ENCODE data around the gene SPAG16.

Gene SPAG16

GRCh38 chr2:213562539-213563180, 278.4 kb downstream of the SPAG16 start:
- Histone ChIP-seq H3K9me3 (ENCODE audit: low read depth, low read length) (no peaks in the 10 kb centered on the region; the same call in 1 of the 2 replicates), H3K9ac (ENCODE audit: insufficient read length) (no peak overlapping the region), H3K27ac (no peak overlapping the region), H3K36me3 (ENCODE audit: insufficient read depth, low read length) (no peaks in the 10 kb centered on the region), H3K4me3 (no peak overlapping the region)
- DNase-seq (ENCODE audit: low read depth, low spot score), result no peak
- TF ChIP-seq EZH2 (IDR thresholded peaks at IDR 0.05) (no peak), POLR2AphosphoS5 (IDR thresholded peaks at IDR 0.05; ENCODE audit: borderline replicate concordance, low read depth, low read length) (no peak), FOXP2 (optimal IDR thresholded peaks at IDR 0.05; ENCODE audit: control extremely low read depth, extremely low read length, insufficient read depth) (no peak)

GRCh38 chr2:213566846-213567245, 282.6 kb downstream of the SPAG16 start:
- Histone ChIP-seq H3K4me3 (no peak overlapping the region), H3K36me3 (ENCODE audit: insufficient read depth, low read length) (no peaks in the 10 kb centered on the region), H3K9me3 (ENCODE audit: low read depth, low read length) (no peaks in the 10 kb centered on the region; the same call in 1 of the 2 replicates), H3K27ac (no peak overlapping the region), H3K9ac (ENCODE audit: insufficient read length) (no peak overlapping the region)
- no peak for TF ChIP-seq POLR2AphosphoS5 (IDR thresholded peaks at IDR 0.05; ENCODE audit: borderline replicate concordance, low read depth, low read length)
- no peak for TF ChIP-seq EZH2 (IDR thresholded peaks at IDR 0.05)
- no peak for TF ChIP-seq FOXP2 (optimal IDR thresholded peaks at IDR 0.05; ENCODE audit: control extremely low read depth, extremely low read length, insufficient read depth)
- no peak for DNase-seq (ENCODE audit: low read depth, low spot score)

GRCh38 chr2:213609570-213610170, 325.4 kb downstream of the SPAG16 start:
- Histone ChIP-seq H3K4me3 (no peak overlapping the region), H3K36me3 (ENCODE audit: insufficient read depth, low read length) (no peaks in the 10 kb centered on the region), H3K27ac (no peak overlapping the region), H3K9me3 (ENCODE audit: low read depth, low read length) (no peaks in the 10 kb centered on the region), H3K9ac (ENCODE audit: insufficient read length) (no peak overlapping the region)
- TF ChIP-seq FOXP2 (optimal IDR thresholded peaks at IDR 0.05; ENCODE audit: control extremely low read depth, extremely low read length, insufficient read depth), result no peak
- TF ChIP-seq EZH2 (IDR thresholded peaks at IDR 0.05), result no peak
- TF ChIP-seq POLR2AphosphoS5 (IDR thresholded peaks at IDR 0.05; ENCODE audit: borderline replicate concordance, low read depth, low read length), result no peak
- no peak for DNase-seq (ENCODE audit: low read depth, low spot score)

GRCh38 chr2:213627054-213627710, 342.9 kb downstream of the SPAG16 start:
- H3K4me3 ChIP-seq, result no peak overlapping the region
- H3K9me3 ChIP-seq (ENCODE audit: low read depth, low read length), result no peaks in the 10 kb centered on the region
- H3K27ac ChIP-seq, result no peak overlapping the region
- no peak overlapping the region for H3K9ac ChIP-seq (ENCODE audit: insufficient read length)
- no peak for TF ChIP-seq FOXP2 (optimal IDR thresholded peaks at IDR 0.05; ENCODE audit: control extremely low read depth, extremely low read length, insufficient read depth)
- no peak for TF ChIP-seq EZH2 (IDR thresholded peaks at IDR 0.05)
- TF ChIP-seq POLR2AphosphoS5 (IDR thresholded peaks at IDR 0.05; ENCODE audit: borderline replicate concordance, low read depth, low read length), result no peak
- no peak for DNase-seq (ENCODE audit: low read depth, low spot score)
- H3K36me3 ChIP-seq (ENCODE audit: insufficient read depth, low read length), result no peaks in the 10 kb centered on the region

DNA sequence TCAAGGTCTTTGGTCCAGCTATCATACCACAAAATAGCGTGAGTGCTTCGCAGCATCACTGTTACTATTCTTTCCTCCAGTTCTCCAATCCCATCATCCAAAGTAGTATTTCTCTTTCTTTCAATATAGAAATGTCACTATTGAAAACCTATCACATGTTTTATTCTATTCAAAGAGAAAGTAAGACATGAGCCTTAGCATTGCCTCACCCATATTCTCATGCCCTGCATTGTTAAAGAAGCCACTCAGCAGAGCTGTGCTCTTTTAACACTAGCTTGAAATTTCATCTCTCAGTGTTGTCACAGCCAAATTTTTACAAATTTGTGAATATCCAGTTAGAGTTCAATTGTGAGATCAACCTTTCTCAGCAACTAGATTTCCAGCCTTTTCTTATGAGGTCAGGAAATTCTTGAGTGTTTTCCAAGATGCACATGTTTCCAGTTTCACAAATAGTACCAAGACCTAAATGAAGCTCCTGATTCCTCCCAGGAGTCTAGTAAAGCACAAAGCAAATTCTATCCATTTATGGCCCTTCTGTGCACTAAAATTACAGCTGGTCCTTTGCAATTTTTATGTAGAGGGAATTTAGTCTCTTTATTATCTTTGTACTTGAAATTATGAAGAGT, 343.7 kb downstream of the SPAG16 start:
- Histone ChIP-seq H3K4me3 (no peak overlapping the region), H3K27ac (no peak overlapping the region), H3K36me3 (ENCODE audit: insufficient read depth, low read length) (no peaks in the 10 kb centered on the region), H3K9ac (ENCODE audit: insufficient read length) (no peak overlapping the region), H3K9me3 (ENCODE audit: low read depth, low read length) (no peaks in the 10 kb centered on the region)
- no peak for DNase-seq (ENCODE audit: low read depth, low spot score)
- TF ChIP-seq POLR2AphosphoS5 (IDR thresholded peaks at IDR 0.05; ENCODE audit: borderline replicate concordance, low read depth, low read length) (no peak), EZH2 (IDR thresholded peaks at IDR 0.05) (no peak), FOXP2 (optimal IDR thresholded peaks at IDR 0.05; ENCODE audit: control extremely low read depth, extremely low read length, insufficient read depth) (no peak)

- Histone ChIP-seq H3K4me3 (no peak overlapping the region), H3K36me3 (ENCODE audit: insufficient read depth, low read length) (no peaks in the 10 kb centered on the region), H3K9ac (ENCODE audit: insufficient read length) (no peak overlapping the region), H3K9me3 (ENCODE audit: low read depth, low read length) (no peaks in the 10 kb centered on the region), H3K27ac (no peak overlapping the region)
- DNase-seq (ENCODE audit: low read depth, low spot score), result no peak
- TF ChIP-seq EZH2 (IDR thresholded peaks at IDR 0.05), result no peak
- TF ChIP-seq POLR2AphosphoS5 (IDR thresholded peaks at IDR 0.05; ENCODE audit: borderline replicate concordance, low read depth, low read length), result no peak
- no peak for TF ChIP-seq FOXP2 (optimal IDR thresholded peaks at IDR 0.05; ENCODE audit: control extremely low read depth, extremely low read length, insufficient read depth)
Measured at GRCh38 chr2:213640738-213641425, 356.6 kb downstream of the SPAG16 start.

DNA sequence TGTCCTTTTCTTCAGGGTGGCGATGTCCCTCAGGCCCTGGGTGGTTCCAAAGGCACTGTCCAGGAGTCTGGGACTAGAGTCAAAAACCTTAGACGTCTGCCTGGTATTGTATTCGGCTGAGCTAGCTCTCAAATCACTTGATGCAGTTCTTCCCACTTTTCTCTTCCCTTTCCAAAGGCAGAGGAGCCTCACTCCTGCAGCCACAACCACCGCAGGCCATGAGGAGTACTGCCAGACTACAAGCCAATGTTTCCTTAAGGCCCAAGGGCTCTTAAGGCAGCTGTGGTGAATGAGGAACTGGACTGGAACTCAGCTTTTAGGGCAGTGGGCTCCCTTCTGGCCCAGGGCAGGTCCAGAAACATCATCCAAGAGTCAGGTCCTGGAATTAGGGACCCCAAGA, 360.7 kb downstream of the SPAG16 start:
- Histone ChIP-seq H3K27ac (no peak overlapping the region), H3K9me3 (ENCODE audit: low read depth, low read length) (no peaks in the 10 kb centered on the region), H3K9ac (ENCODE audit: insufficient read length) (no peak overlapping the region), H3K4me3 (no peak overlapping the region), H3K36me3 (ENCODE audit: insufficient read depth, low read length) (no peaks in the 10 kb centered on the region)
- no peak for TF ChIP-seq EZH2 (IDR thresholded peaks at IDR 0.05)
- no peak for TF ChIP-seq FOXP2 (optimal IDR thresholded peaks at IDR 0.05; ENCODE audit: control extremely low read depth, extremely low read length, insufficient read depth)
- no peak for TF ChIP-seq POLR2AphosphoS5 (IDR thresholded peaks at IDR 0.05; ENCODE audit: borderline replicate concordance, low read depth, low read length)
- no peak for DNase-seq (ENCODE audit: low read depth, low spot score)

DNA sequence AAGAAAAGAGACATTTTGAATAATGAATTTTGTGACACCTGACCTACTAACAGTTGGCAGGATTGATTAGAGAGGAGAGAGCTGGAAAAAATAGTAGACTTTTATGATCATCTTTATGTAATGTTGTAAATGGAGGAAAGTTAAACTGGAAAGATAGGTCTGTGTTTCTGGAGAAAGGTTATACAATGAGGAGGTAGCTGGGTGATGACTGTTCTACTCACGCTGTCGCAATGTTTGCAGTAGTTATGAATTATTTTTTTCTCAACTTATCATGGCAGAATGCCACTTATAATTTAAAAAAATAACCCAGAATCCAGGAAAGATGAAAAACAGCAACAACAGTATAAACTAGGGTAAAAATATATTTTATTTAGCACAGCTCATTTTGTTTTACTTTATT, 364.9 kb downstream of the SPAG16 start:
- no peak overlapping the region for H3K4me3 ChIP-seq
- no peak for DNase-seq (ENCODE audit: low read depth, low spot score)
- no peak overlapping the region for H3K27ac ChIP-seq
- no peak for TF ChIP-seq EZH2 (IDR thresholded peaks at IDR 0.05)
- TF ChIP-seq POLR2AphosphoS5 (IDR thresholded peaks at IDR 0.05; ENCODE audit: borderline replicate concordance, low read depth, low read length), result no peak
- no peak for TF ChIP-seq FOXP2 (optimal IDR thresholded peaks at IDR 0.05; ENCODE audit: control extremely low read depth, extremely low read length, insufficient read depth)
- H3K9me3 ChIP-seq (ENCODE audit: low read depth, low read length), result no peaks in the 10 kb centered on the region
- H3K9ac ChIP-seq (ENCODE audit: insufficient read length), result no peak overlapping the region
- H3K36me3 ChIP-seq (ENCODE audit: insufficient read depth, low read length), result no peaks in the 10 kb centered on the region
